ENCODE results near the gene DNM2.
"Not testable (repeated sequence)": the region's sequence is repeated elsewhere in the genome, so short reads cannot be mapped to it uniquely, and the experiment has no call there.

DNM2 gene

GRCh38 chr19:10756371-10756770 lies 38.5 kb downstream of the DNM2 start:
- no peak for DNase-seq

DNA sequence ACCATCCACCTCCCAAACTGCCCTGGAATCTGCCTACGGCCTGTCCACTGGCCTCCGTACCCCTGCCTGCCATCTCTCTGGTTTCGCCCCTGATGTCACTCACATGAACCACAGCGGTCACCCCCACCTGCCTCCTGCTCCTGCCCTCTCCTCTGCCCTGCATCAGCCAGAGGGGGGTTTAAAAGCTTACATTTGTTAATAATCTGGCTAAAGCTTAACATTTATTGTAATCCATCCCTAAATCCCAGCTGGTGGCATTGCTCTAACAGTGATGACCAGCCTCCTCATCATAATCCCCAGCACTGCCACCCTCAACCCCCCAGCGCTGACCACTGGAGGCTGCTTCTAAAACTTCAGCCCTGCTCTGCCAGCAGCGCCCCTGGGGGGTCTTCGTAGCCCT lies 38.9 kb downstream of the DNM2 start:
- DNase-seq: no peak

DNA sequence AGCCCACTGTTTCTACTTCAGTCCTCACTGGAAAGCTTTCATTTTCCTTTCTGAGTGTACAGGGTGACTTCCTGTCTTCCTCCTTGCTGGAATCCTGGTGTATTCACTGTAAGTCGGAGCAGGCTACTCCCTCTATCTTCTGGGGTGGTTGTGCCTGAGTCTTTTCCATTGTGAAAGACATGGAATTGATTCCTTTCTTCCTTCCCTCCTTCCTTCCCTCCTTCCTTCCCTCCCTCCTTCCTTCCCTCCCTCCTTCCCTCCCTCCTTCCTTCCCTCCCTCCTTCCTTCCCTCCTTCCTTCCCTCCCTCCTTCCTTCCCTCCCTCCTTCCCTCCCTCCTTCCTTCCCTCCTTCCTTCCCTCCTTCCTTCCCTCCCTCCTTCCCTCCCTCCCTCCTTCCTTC lies 40.2 kb downstream of the DNM2 start:
- not testable (repeated sequence) for DNase-seq

DNA sequence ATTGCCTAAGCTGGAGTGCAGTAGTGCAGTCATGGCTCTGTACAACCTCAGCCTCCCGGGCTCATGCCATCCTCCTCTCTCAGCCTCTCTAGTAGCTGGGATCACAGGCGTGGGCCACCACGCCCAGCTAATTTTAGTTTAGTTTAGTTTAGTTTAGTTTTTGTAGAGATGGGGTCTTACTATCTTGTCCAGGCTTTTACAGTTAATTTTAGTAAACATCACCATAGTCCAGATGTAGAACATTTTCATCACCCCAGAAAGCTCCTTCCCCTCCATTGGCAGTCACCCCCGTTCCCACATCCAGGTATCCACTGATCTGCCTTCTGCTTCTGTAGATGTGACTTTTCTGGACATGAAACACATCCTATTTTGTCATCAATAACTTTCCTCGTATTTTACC lies 41.1 kb downstream of the DNM2 start:
- DNase-seq: no peak

- no peak for DNase-seq
Observed at GRCh38 chr19:10760273-10760944, 42.5 kb downstream of the DNM2 start.

GRCh38 chr19:10761443-10762250 lies 43.8 kb downstream of the DNM2 start:
- no peak for DNase-seq

- DNase-seq: no peak
Observed at GRCh38 chr19:10762656-10763055, 44.8 kb downstream of the DNM2 start.

- no peak for DNase-seq
Observed at GRCh38 chr19:10763411-10763810, 45.5 kb downstream of the DNM2 start.

DNA sequence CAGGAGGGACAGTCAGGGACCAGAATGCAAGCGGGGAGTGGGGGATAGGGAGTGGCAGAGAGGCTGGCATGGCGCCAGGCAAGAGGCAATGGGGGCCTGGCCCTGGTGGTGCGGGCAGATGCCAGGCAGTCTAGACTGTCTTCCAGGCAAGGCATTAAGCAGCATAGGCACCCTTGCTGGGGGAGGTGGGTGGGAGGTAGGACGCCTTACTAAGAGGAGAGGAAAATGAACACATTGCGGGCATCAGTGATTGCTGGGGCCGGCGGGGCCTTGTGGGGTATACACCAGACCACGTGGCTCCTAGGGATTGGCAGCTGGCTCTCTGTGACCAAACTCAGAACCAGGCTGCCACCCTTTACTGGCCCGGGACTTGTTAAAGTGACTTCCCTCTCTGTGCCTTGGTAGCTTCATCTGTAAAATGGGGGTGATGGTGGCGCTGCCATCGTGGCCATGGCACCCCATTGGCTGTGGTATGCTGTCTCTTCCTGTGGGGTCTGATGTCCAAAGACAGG lies 46.0 kb downstream of the DNM2 start:
- DNase-seq: no peak

GRCh38 chr19:10764340-10764894 lies 46.5 kb downstream of the DNM2 start:
- no peak for DNase-seq

DNA sequence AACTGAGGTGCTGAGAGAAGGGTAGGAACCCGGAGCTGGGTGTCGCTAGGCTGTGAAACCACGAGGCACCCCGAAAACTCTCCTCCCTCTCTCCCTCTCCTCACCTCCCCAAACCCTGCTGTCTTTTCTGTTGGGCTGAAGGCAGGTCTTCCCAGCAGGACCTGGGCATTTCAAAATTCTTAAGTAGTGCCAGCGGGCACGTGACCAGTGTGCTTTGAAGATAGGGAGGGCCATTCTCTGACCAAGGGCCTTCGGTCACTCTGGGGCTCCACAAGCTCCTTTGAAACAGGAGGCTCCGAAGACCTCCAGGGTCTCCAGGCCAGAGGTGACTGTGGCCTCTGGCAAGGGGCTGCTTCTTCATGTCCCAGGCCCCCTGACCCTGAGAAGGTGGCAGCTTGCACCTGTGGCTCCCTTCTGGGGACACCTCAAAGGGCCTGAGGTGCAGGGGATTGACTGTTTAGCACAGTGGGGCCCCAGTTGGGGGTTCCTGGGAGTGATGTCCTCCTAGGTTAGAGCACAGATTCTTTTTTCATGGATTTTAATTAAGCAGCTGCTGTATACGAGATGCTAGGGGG lies 48.3 kb downstream of the DNM2 start:
- no peak for DNase-seq

DNA sequence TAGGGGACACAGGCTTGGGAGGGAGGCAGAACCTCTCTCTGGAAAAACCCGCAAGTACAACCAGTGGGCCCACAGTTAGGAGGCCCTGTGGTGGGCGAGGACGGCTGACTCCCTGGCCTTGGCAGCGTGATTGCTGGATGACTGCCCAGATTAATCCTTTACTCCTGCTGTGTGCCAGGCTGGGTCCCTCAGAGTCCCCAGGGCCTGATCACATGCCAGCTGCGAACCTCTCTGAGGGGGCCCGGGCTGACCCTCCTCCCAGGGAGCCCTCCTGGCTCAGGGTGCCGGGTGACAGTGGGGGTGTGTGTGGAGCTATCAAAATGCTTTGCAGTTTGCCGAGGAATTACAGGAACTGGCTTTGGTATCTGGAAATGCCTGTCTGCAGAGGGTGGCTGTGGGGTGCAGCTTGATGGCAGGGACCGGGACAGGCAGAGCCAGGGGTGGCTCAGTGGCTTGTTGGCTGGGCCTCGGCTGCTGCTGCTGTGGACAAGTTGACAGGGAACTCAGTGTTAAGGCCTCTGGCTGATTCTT lies 48.9 kb downstream of the DNM2 start:
- no peak for DNase-seq

GRCh38 chr19:10767726-10768125 lies 49.8 kb downstream of the DNM2 start:
- DNase-seq: no peak

- no peak for DNase-seq
Observed at GRCh38 chr19:10768369-10768768, 50.5 kb downstream of the DNM2 start.

GRCh38 chr19:10768936-10769335 lies 51.1 kb downstream of the DNM2 start:
- no peak for DNase-seq

DNA sequence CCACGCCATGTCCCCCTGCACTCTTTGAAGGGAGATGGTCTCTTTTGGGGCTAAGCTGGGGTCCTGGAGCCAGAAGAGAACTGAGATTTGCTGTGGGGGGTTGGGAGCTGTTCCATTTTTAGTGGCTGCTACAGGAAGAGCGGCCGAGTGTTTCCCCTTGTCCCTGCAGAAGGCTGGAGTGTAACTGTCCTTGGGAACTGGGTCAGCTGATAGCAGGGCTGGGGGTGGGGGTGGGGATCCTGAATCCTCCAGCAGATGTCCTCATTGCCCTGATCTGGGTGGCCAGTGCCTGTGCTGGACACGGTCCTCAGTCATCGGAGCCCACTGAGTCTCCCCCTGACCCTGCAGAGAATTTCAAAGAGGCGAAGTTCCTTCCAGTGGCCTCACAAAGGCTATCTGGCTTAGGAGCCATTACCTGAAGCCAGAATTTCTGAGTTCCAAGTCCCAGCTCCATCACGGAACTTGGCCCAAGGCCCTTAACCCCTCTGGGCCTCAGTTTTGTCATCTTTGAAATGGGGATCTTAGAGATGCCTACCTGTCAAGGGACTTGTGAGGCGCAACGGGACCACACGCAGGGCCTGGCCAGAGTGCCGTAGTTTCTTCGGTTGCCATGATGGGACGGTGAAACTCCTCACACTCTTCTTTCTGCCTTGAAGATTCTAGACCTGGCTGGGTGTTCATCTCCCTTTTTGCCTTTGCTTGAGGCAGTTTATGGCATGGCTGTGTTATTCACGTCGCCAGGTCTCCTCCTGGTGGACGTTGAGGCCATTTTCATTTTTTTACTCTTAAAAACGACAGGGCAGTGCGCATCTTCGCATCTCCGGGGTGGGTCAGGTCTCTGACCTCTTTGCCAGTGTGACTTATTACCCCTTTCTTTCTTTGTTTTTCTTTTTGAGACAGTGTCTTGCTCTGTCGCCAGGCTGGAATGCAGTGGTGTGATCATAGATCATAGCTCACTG lies 51.9 kb downstream of the DNM2 start:
- no peak for DNase-seq

- DNase-seq: no peak
Observed at GRCh38 chr19:10773969-10774368, 56.1 kb downstream of the DNM2 start.

GRCh38 chr19:10774893-10775292 lies 57.0 kb downstream of the DNM2 start:
- DNase-seq: no peak

DNA sequence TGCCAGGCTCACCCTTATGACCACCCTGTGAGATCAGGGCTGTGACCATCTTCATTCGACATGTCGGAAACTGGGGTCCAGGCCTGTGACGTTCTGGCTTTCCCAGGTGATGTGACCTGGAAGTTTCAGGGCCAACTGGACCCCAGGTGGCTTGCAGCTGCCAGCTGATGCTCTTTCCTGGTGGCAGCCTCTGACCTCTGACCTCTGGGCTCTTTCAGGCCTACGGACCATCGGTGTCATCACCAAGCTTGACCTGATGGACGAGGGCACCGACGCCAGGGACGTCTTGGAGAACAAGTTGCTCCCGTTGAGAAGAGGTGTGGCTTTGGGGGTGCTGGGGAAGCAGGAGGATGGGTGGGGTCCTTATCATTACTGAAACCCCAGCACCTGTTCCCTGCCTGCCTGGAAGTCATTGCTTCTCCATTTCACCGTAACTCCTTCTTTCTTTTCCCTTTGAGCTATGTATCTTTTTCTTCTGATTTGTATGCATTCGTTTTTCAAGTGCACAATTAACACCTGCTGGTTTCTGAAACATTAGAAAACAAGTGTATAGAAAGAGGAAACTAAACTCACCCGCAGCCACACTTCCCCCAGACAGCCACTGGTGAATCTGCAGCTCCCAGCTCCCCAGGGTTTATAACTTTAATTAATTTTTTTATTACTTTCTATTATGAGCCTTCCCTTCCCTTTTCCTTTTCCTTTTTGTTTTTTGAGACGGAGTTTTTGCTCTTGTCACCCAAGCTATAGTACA lies 59.2 kb downstream of the DNM2 start:
- no peak for DNase-seq

- DNase-seq: no peak
Observed at GRCh38 chr19:10780368-10780767, 62.5 kb downstream of the DNM2 start.

GRCh38 chr19:10782795-10783194 lies 64.9 kb downstream of the DNM2 start:
- DNase-seq: no peak
